ENCODE data around the gene RELT.

The RELT gene

DNA sequence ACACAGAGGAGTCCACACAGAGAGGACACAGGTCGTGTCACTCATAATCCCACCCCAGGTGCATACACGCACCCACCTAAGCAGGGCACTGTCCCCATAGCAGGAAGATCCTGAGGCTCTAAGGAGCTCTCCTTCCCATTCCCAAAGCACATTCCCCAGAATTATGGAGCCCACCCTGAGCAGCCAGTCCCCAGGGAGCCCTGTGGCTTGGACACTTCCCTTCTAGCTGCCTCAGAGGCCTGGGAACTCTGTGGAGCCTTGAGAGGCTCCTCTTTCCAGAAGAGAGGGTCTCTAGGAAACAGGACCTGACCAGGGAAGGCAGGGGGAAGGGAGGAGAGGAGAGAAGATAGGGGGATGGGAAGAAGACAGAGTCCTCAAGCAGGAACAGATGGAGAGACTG is 38.4 kb upstream of the RELT start:
- Histone ChIP-seq H3K27me3 (replicated peaks; ENCODE audit: control insufficient read depth, insufficient read depth, low read length) (no peaks in the 10 kb centered on the region), H3K4me3 (replicated peaks; ENCODE audit: low read depth, low read length) (no peak overlapping the region), H3K36me3 (ENCODE audit: control insufficient read depth, insufficient read depth, low read length) (no peaks in the 10 kb centered on the region)
- TF ChIP-seq, protein P1, sequence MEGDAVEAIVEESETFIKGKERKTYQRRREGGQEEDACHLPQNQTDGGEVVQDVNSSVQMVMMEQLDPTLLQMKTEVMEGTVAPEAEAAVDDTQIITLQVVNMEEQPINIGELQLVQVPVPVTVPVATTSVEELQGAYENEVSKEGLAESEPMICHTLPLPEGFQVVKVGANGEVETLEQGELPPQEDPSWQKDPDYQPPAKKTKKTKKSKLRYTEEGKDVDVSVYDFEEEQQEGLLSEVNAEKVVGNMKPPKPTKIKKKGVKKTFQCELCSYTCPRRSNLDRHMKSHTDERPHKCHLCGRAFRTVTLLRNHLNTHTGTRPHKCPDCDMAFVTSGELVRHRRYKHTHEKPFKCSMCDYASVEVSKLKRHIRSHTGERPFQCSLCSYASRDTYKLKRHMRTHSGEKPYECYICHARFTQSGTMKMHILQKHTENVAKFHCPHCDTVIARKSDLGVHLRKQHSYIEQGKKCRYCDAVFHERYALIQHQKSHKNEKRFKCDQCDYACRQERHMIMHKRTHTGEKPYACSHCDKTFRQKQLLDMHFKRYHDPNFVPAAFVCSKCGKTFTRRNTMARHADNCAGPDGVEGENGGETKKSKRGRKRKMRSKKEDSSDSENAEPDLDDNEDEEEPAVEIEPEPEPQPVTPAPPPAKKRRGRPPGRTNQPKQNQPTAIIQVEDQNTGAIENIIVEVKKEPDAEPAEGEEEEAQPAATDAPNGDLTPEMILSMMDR (IDR thresholded peaks at IDR 0.05; ENCODE audit: insufficient read depth, low read length, poor library complexity, severe bottlenecking): no peak
- DNase-seq (ENCODE audit: extremely low read depth, insufficient read length): no peak

DNA sequence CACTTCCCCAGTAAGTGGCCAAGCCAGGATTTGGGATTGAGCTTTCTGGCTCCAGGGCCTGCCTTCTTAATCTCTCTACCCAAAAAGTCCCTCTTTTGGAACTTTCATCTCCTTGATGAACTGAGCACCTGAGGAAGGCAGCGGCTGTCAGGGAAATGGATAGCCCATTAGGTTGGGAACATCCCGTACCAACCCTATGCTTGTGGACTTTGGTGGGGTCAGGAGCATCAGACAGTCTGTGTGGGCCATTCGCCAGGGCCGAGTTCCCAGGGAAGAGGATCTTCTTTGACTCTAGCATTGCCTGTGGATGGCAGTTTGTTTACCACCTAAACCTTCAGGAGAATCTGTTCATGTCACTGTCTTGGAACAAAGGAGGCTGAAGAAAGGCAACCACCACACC is 37.9 kb upstream of the RELT start:
- Histone ChIP-seq H3K36me3 (ENCODE audit: control insufficient read depth, insufficient read depth, low read length) (no peaks in the 10 kb centered on the region), H3K27me3 (replicated peaks; ENCODE audit: control insufficient read depth, insufficient read depth, low read length) (no peaks in the 10 kb centered on the region), H3K4me3 (replicated peaks; ENCODE audit: low read depth, low read length) (no peak overlapping the region)
- DNase-seq (ENCODE audit: extremely low read depth, insufficient read length): no peak
- TF ChIP-seq, protein P1 (IDR thresholded peaks at IDR 0.05; ENCODE audit: insufficient read depth, low read length, poor library complexity, severe bottlenecking): no peak

DNA sequence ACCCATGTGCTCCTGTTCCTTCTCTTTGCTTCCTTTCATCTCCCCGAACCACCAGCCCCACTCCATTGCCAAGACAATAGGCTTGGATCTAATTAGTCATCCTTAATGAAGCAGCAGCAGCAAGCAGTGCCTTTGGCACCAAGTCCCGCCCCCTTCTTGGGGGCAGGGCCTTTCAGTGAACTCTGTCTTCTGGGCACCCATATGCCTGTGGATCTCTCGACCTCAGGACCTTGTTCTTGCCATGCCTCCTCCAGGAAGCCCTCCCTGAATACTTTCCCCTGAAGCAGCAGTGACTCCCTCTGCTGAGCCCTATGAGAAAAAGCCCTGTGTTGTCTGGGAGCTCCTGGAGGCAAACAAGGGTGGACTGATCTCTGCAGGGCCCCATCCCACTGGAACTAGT is 36.0 kb upstream of the RELT start:
- Histone ChIP-seq H3K4me3 (replicated peaks; ENCODE audit: low read depth, low read length) (no peak overlapping the region), H3K36me3 (ENCODE audit: control insufficient read depth, insufficient read depth, low read length) (no peaks in the 10 kb centered on the region), H3K27me3 (replicated peaks; ENCODE audit: control insufficient read depth, insufficient read depth, low read length) (no peaks in the 10 kb centered on the region)
- no peak for DNase-seq (ENCODE audit: extremely low read depth, insufficient read length)
- TF ChIP-seq, protein P1 (IDR thresholded peaks at IDR 0.05; ENCODE audit: insufficient read depth, low read length, poor library complexity, severe bottlenecking): no peak

DNA sequence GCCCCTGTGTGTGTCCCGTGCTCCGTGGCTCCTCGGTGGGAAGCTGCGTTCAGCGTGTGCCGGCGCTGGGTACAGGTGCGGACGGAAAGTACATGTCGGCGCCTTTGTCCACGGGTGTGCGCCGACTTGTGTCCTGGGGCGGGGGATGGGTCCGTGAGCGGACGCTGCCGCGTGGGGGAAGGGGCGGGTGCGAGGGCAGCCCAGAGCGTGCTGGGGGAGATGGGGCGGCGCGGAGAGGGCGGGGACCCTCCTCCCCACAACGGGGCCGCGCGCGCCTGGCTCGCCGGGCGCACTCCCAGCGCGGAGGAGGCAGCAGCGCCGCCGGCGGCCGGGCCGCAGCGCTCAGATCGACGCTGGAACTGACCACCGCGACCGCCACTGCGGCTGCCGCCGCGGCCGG is 33.6 kb upstream of the RELT start:
- no peak for DNase-seq (ENCODE audit: extremely low read depth, insufficient read length)
- no peaks in the 10 kb centered on the region for H3K36me3 ChIP-seq (ENCODE audit: control insufficient read depth, insufficient read depth, low read length)
- no peaks in the 10 kb centered on the region for H3K27me3 ChIP-seq (replicated peaks; ENCODE audit: control insufficient read depth, insufficient read depth, low read length)
- no peak overlapping the region for H3K4me3 ChIP-seq (replicated peaks; ENCODE audit: low read depth, low read length)
- TF ChIP-seq, protein P1 (IDR thresholded peaks at IDR 0.05; ENCODE audit: insufficient read depth, low read length, poor library complexity, severe bottlenecking): no peak

DNA sequence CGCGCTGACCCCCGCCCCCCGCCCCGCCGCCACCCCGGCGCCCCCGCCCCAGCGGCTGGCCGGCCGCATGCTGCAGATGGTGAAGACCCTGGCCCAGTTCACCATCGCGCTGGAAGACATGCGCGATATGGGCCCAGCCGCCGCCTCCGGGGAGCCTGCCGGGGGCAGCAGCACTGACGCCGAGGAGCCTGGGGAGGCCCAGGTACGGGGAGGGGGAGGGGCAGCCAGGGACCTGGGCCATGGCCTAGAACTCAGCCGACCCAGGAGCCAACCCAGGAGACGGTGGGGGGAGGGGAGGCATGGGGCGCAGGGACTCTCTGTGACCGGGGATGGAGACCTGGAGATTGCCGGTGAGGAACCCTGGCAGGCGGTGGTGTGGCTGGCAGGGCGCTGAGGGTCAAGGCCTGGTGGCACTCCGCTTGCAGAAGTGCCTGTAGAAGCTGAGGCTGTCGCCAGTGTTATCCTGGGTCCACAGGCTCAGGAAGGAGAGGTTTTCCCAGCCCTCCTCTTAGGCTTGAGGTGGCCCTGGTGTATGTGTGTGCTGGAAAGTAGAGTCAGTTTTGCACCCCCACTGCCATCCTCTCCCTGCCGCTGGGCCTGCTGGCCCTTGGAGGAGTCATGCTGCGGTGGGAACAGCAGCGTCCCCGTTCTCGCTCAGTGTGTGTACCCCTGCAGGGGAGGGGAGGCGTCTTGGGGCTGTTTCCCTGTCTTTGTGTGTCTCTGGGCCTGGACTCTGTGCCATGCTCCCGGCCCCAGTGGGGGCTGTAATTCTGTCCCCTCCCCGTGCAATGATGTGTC is 32.9 kb upstream of the RELT start:
- H3K27me3 ChIP-seq (replicated peaks; ENCODE audit: control insufficient read depth, insufficient read depth, low read length): no peaks in the 10 kb centered on the region
- H3K36me3 ChIP-seq (ENCODE audit: control insufficient read depth, insufficient read depth, low read length): no peaks in the 10 kb centered on the region
- TF ChIP-seq, protein P1 (IDR thresholded peaks at IDR 0.05; ENCODE audit: insufficient read depth, low read length, poor library complexity, severe bottlenecking): no peak
- DNase-seq (ENCODE audit: extremely low read depth, insufficient read length): no peak
- H3K4me3 ChIP-seq (replicated peaks; ENCODE audit: low read depth, low read length): no peak overlapping the region

Data from GM06990 (cell line).